Mesenteric fat pad (tissue), 1 donor: ENCODE results near the gene PKP3. TPM values are rescaled to one million over a fixed set of nuclear protein-coding genes. Genes with fewer than 3 reads are reported as not detected.
"Not testable (repeated sequence)": the region's sequence is repeated elsewhere in the genome, so short reads cannot be mapped to it uniquely, and the experiment has no call there.

ENCODE experiments used
- DNase-seq: peaks from one replicate; pipeline ENCODE4 v3.0.0-alpha.2; 2020; ENCODE audit warnings: low spot score
- total RNA-seq: library from RNA; stranded (reverse); fragmentation: NEBNext Ultra II Directional; extraction: Animal tissue kit (Norgen Biotek cat#: 25700); gene quantifications from one replicate; pipeline ENCODE4 v1.2.1, GENCODE V29; 2021
- donor health status: DM: yes; HTN: yes; CAD: no.

Gene PKP3
- total RNA-seq, 1 donor from 2014 or later: 1.2 TPM

DNA sequence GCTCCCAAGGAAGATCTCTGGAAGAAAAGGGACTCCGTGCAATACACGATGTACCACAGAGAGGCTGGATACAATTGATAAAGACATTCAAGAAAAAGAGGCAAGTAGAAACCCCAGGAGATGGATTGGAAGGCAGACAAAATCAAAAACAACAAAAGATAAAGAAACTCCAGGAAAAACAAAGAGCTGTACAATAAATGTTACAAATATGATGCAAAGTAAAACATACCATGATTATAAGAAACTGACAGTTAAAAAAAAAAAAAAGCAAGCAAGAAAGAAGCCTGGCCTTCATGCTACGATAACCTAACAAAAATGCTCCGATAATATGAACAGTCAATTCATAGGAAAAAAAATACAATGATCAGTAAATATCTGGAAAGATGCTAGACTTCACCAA is 31.3 kb downstream of the PKP3 start:
- no peak for DNase-seq

DNA sequence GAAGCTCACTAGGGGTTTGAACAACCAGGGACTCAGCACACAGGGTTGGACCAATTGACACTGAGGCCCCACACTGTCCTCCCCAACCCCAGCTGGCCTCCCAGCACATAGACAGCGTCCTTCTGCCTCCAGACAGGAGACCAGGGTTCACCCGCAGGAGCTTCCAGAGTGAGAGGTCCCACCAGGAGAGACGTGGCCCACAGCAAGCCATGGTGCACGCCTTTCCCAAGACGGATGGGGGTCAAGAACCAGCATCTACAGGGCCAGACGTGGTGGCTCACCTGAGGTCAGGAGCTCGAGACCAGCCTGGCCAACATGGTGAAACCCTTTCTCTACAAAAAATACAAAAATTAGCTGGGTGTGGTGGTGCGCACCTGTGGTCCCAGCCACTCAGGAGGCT is 32.8 kb downstream of the PKP3 start:
- DNase-seq: no peak

DNA sequence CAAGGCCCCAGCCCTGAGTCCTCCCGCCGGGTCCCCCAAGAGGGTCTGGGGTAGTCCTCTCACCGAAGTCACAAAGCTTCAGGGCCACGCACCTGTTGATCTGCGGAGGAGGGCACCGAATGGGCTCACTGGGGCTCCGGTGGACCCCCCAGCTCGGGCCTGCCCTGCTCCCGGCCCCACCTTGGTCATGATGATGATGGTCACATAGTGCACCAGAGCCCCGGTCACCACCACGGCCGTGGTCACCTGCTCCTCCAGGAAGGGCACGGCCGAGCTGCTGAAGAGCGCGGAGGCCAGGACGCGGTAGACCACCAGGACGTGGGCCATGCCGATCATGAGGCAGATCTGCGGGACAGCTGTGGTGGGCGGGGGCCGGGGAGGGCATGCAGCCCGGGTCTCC is 34.3 kb downstream of the PKP3 start:
- DNase-seq: no peak

DNA sequence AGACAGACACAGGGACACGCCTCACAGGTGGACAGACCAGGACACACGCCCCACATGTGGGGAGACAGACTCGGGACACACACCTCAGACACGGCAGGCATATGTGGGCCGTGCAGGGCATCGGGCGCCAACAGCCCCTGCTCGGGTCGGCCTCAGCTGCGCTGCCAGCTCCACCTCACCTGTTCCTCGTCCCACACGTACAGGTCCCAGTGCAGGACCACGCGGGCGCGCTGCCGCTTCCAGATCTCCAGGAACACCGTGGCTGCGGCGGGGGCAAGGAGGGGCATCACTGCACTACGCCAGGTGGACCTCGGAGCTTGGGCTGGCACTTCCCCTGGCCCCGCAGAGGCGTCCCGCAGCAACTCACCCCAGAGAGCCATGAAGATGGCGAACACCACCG is 35.4 kb downstream of the PKP3 start:
- no peak for DNase-seq

DNA sequence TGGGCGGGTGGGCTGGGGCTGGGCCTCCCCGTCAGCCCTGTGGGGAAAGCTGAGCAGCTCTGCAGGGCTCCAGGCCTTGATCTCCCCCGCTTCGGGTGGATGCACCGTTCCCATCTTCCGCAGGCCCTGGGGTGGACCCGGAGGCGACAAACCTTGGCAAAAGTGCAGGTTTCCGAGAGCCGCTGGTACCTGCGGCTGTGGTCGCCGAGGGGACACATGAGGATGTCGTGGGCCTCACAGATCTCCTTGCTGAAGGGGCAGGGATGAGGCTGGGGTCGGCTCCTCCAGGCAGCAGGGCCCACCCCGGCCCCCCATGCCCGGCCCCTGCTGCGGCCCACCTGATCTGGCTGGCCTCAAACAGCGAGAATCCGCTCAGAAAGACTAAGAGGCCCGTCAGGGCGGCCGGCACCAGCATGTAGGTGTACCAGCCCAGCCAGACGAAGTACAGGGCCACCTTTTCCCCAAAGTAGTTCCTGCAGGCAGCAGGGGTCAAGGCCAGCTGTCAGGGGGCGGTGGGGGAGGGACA is 36.0 kb downstream of the PKP3 start:
- DNase-seq: no peak

DNA sequence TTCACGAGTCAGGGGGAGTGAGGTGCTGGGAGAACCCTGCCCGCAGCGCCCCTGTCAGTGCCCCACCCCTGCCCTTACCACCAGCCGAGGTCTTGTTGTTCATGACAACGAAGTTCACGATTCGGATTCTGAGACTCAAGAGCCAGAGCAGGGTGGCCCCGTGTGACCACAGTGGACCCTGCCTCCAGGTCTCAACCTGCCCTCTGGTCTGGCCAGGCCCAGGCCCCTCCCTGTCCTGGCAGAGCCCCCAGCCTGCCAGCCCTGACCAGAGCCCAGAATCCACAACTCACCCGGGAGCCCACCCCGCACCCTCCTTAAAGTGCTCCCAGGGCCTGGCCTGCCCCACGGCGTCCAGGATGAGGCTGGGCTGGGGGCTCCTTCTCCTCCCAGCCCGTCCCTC is 37.9 kb downstream of the PKP3 start:
- DNase-seq: no peak

DNA sequence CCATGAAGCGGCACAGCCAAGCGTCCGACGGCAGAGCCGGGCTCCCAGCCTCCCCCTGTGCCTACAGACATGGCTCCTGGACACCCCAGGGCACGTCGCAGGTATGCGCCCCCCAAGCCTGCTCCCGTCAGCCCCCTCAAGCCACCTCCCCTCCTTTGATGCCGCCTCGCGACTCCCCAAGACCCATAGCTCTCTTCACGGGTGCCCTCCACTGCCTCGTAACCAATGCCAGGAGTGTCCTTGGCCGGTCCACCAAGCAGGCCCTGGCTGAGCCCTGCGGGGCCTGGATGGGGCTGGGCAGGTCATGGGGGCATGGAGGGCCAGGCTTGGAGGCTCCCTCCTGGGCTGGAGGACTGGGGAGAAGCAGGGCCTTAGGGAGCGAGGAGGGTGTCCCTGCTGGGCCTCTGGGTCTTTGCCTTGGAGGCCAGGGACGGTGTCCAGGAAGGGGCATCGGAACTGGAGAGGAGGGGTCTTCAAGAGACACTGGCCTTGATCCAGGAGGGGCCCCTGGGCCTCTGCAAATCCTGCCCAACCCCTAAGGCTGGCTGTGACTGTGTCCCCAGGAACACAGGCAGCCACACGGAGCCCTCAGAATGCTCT is 38.6 kb downstream of the PKP3 start:
- no peak for DNase-seq

DNA sequence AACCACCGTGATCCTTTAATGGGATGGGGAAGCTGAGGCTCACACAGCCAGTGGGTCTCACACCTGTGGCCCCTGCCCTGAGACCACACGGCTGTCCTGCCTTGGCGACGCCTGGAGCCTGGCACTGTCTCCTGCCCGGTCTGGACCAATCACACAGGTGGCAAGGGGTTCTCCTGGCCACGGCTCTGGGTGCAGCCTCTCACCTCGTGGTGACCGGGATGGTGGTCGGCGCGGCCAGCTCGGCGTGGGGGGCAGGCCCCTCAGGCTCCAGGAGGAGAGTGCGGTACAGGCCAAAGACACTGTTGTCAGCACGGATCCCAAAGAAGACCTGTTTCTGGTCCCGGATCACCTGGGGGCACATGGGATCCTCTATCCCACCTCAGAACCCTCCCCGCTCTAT is 39.1 kb downstream of the PKP3 start:
- DNase-seq: no peak

DNA sequence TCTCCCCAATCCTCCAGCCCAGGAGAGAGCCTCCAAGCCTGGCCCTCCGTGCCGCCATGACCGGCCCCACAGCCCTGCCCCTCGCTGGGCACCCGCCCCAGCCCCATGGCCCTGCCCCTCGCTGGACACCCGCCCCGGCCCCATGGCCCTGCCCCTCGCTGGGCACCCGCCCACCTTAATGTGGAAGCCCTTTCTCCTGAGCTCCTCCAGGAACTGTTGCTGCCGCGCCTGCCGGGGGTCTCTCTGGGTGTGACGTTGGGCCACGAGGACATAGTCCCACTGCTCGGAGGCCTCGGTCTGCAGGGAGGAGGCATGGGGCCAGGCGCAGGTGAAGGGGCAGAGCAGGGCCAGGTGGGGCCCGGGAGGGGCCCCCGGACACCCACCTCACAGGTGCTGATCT is 39.6 kb downstream of the PKP3 start:
- no peak for DNase-seq

DNA sequence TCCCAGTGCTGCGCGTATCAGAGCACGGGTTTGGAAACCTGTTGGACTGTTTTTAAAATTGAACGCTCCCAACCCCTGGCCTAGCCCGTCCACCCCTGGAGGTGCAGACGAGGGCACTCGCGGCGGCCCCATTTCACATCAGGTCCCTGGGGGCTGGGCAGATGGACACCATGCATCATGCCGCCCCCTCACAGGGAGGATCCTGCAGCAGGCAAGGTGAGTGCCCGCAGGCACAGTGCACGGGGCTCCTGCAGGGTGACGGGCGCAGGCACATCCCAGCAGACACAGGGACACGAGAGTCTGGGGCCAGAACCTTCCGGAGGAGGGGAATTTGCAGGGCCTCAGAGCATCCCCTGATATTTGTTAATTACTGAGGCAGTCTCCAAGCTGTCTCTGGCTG is 40.5 kb downstream of the PKP3 start:
- DNase-seq: no peak

DNA sequence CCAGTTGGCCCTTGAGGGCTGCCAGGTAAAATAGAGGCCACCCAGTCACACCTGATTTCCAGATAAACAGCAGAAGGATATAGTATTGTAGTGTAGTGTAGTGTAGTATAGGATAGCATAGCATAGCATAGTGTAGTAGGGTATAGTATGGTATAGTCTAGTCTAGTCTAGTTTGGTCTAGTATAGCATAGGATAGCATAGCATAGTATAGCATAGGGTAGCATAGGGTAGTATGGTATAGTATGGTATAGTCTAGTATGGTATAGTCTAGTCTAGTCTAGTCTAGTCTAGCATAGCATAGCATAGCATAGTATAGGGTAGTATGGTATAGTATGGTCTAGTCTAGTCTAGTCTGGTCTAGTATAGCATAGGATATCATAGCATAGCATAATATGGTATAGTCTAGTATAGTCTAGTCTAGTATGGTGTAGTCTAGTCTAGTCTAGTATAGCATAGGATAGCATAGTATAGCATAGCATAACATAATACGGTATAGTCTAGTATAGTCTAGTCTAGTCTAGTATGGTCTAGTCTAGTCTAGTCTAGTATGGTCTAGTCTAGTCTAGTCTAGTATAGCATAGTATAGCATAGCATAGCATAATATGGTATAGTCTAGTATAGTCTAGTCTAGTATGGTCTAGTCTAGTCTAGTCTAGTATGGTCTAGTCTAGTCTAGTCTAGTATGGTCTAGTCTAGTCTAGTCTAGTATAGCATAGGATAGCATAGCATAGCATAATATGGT is 41.2 kb downstream of the PKP3 start:
- not testable (repeated sequence) for DNase-seq

DNA sequence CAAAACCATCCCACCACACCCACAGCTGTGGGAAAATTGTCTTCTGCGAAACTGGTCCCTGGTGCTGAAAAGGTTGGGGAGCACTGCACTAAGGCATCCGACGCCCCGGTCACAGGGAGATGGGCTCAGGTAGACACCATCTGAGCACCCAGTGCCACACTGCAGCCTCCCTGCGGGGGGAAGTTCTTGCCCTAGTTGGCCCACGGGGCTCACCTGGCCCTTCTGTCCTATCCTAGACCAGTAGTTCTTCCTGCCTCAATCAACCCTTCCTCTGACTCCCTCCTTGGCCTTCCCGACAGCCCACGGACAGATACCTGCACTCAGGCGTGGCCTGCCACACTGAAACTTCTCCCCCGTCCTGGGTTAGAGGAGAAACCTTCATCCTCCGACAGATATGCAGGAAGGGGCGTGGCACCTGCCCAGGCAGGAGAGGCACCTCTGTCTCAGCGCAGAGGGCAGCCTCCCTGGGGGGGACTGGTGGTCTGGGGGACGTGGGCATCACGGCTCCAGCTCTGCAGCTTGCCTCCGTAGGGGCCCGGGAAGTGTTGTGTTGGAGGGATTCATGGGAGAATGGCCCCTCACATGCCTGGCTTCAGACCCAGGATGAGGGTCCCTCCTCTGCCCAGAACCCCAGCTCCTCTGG is 43.3 kb downstream of the PKP3 start:
- no peak for DNase-seq

DNA sequence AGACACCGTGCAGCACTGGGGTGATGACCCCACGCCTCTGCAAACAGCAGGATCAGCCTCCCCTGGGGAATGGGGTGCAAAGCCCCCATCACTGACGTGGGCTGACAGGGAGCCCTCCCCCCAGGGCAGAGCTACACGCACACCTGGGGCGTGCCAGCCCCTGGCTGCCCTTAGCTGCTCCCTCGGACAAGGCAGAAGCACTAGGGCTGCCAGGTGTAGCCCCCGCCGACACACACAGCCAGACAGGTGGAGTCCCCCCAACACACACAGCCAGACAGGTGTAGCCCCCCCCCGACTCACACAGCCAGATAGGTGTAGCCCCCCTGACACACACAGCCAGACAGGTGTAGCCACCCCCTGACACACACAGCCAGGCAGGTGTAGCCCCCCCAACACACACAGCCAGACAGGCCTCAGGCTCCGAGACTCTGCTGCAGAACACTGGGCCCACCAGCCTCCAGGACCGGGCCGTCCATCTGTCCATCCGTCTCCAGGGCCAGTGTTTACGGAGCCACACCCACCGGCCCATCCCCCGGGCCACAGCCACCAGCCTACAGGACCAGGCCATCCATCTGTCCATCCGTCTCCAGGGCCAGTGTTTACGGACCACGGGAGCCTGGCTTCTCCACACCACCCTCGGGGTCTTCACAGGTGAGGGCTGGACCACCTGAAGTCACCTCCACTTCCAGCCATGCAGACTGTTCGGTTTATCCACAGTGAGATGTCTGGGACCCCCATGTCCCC is 44.3 kb downstream of the PKP3 start:
- DNase-seq: no peak

DNA sequence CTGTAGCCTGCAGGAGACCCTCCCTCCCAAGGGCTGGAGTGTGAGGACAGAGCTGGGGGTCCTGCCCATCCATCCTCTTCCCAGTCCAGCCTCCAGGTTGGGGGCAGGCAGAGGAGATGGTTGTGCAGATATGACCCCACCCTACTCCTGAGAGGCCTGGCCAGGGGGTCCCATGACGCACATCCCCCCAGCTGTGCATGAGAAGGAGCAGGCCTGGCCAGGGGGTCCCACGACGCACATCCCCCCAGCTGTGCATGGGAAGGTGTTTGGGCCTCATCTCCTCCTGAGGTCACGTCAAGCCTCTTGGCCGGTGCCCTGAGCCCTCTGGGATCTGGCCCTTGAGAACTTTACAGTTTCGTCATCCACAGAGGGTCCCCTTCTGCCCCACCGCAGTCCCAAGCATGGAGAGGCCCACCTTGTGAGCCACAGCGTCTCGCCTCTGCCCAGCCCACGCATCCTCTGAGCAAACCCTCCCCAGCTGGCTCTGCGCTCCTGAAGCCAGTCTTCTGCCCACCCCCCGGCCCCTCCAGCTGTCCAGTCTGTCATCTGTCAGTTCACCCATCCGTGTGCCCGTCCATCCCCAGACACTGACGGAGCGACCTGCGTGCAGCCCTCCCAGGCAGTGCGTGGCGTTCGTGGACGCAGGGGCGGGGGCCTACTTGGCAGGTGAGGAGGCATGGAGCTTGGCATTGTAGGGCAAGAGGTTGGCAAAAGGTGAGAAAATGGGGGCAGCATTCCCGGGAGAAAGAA is 45.5 kb downstream of the PKP3 start:
- DNase-seq: no peak

DNA sequence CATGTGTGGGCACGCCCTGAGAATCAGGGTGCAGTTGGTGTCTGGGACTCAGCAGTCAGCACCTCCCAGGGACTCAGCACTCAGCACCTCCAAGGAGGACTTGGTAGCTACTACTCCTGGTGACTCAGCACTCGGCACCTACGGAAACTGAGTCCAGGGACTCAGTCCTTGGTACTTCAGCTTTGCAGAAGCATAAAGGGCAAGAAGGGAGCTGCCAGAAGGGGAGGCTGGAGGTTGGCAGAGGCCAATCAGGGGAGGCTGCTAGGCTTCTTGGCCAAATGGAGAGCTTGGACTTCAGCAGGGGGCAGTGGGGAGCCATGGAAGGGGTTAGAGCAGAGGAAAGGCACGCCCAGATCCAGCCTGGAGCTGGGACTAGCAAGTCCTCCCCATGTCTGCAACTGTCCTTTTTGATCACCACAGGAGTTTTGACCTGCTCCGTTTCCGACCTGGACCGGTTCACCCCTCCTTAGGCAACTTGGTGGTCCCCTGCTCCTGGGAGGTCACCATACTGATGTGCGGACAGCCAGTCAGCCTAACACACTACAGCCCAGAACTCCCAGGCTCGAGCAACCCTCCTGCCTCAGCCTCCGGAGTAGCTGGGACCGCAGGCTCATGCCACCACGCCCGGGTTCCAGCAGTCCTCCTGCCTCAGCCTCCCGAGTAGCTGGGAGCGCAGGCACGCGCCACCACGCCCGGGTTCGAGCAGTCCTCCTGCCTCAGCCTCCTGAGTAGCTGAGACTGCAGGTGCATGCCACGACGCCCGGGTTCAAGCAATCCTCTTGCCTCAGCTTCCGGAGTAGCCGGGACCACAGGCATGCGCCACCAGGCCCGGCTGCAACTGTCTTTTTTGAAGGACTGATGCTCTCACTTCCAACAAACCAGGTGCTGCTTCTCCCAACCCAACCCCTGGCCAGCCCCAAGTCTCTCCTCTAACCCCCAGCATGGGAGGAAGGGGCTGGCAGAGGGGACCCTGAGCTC is 46.3 kb downstream of the PKP3 start:
- no peak for DNase-seq

DNA sequence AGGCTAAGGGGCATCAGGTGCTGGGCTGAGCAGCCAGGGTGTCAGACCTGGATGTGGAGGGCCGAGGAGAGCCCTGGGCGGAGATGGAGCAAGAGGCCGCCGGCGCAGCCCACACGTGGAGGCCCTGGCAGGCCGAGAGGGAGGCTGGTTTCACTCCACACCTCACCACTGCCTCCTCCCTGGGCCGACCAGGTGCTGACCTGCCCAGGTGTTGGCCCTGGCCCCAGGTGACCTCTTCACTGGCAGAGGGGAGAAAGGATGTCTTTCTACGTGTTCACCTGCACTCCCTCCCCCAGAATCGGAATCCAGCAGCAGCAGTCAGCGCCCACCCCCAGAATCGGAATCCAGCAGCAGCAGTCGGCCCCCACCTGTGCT is 47.0 kb downstream of the PKP3 start:
- no peak for DNase-seq

DNA sequence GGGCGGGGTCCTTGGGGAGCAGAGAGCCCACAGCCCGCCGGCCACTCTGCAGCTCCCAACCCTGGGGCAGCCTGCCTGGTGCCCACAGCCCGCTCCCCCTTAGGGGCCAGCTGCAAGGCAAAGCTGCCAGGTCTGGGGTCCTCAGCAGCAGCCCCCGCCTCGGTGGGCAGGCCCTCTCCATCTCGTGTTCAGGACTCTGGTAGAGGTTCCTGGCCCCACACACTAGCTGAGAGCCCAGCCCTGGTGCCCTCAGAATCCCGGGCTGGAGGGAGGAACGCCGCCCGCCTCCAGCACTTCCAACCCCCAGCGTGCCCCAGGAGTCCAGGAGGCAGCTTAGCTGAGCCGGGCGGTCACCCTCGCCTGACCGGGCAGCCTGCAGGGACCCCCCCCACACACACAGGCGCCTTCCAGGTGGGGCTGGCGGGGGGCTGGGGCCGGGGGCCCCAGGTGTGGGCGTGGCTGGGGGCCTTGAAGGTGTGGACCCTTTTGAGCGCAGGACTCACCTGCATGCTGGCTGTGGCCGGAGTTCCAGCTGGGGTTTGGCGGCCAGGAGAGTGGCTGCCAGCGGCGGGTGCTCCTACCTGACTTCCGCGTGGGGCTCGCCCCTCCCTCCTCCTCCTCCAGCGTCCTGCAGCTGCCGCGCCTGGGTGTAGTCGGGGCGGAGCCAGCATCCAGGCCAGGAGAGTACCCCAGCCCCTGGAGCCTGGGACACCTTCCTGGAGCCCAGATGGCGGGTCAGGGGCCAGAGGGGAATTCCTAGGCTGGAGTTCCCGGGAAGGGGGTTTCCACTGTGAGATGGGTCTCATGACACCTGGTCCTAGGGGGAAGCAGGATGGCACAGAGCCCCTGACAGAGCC is 47.6 kb downstream of the PKP3 start, which contains the start of gene ANO9:
ANO9 (minus strand) TSS at position 594 of the 857 bp plus-strand sequence; CDS start at position 509, 85 bp downstream.
- no peak for DNase-seq

DNA sequence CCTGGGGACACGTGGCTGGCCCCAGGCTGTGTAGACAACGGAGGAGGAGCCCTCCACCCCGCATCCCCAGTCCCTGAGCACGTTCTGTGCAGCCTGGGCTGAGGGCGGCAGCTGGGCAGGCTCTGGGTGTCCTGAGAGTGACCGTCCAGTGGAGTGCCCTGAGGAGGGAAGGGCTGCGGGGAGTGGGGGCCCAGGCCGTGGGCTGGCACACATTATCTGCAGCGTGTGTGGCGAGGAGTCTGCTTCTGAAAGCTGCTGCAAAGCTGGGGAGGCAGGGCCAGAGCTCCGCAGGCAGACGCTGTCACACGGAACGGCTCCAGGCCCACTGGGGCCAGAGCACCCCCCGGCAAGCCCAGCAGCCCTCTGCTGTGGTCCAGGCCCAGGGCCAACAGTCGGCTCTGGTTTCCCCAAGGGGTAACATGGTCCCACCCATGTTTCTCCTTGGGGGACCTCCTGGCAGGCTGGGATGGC is 48.6 kb downstream of the PKP3 start:
- DNase-seq: no peak
